Endothelial cell of umbilical vein (primary cell): Measurements from ENCODE around the gene ABLIM1.

ENCODE experiments used
- EZH2 ChIP-seq: IDR thresholded peaks from 2 replicates; pipeline ENCODE4 v1.6.1; 2012; ENCODE audit warnings: borderline replicate concordance, low read depth, mild to moderate bottlenecking, moderate library complexity, low read length, inconsistent platforms; ENCODE audit not compliant: severe bottlenecking
- POLR2A ChIP-seq: IDR thresholded peaks from 2 replicates; pipeline ENCODE4 v1.6.1; 2012; ENCODE audit warnings: low read depth, mild to moderate bottlenecking, control low read depth, low read length

GRCh38 chr10:114486938-114487814, 170.9 kb downstream of the ABLIM1 start:
- TF ChIP-seq EZH2 (no peak), POLR2A (no peak)
